ENCODE data around the gene AOPEP. TPM values are rescaled to one million over a fixed set of nuclear protein-coding genes. Genes with fewer than 3 reads are reported as not detected.

Gene AOPEP
- total RNA-seq, 1 experiment from 2014 or later: 32.4 TPM

GRCh38 chr9:95120781-95121370, 394.4 kb downstream of the AOPEP start:
- TF ChIP-seq CTCF (IDR thresholded peaks at IDR 0.05; ENCODE audit: unreplicated experiment): no peak
- peaks cover 13% of the 10 kb centered on the region for H3K36me3 Mint-ChIP-seq (ENCODE audit: insufficient read depth, unreplicated experiment)
- no TSS peak for BruUV-seq (replicated peaks)
- CTCF ChIA-PET: interaction anchor here (0.6 to 8.8 kb wide), 2 partner anchors 8 to 118 kb away, joined by 3 to 94 read pairs; no protein-coding TSS in a partner anchor
- no peak overlapping the region for H3K4me3 Mint-ChIP-seq (ENCODE audit: unreplicated experiment)
- H3K4me1 Mint-ChIP-seq (ENCODE audit: insufficient read depth, unreplicated experiment): peaks cover 7% of the 10 kb centered on the region
- H3K27me3 Mint-ChIP-seq (ENCODE audit: insufficient read depth, unreplicated experiment): no peaks in the 10 kb centered on the region
- no peak for DNase-seq (ENCODE audit: unreplicated experiment)
- no peak overlapping the region for H3K27ac Mint-ChIP-seq (ENCODE audit: low read depth, unreplicated experiment)
- intact Hi-C loops (cut with micrococcal nuclease): no loop called here
- no peaks in the 10 kb centered on the region for H3K9me3 Mint-ChIP-seq (ENCODE audit: unreplicated experiment)
- POLR2A ChIA-PET: no interaction called here

- CTCF ChIA-PET: interaction anchor here (0.6 to 11.4 kb wide), 9 partner anchors 10 to 449 kb away, joined by 3 to 457 read pairs (median 4); no protein-coding TSS in a partner anchor
- peak; percentile 13 for TF ChIP-seq CTCF (IDR thresholded peaks at IDR 0.05; ENCODE audit: unreplicated experiment)
- Mint-ChIP-seq H3K9me3 (ENCODE audit: unreplicated experiment) (no peaks in the 10 kb centered on the region), H3K4me3 (ENCODE audit: unreplicated experiment) (no peak overlapping the region), H3K4me1 (ENCODE audit: insufficient read depth, unreplicated experiment) (no peaks in the 10 kb centered on the region), H3K36me3 (ENCODE audit: insufficient read depth, unreplicated experiment) (peaks cover 8% of the 10 kb centered on the region), H3K27me3 (ENCODE audit: insufficient read depth, unreplicated experiment) (no peaks in the 10 kb centered on the region), H3K27ac (ENCODE audit: low read depth, unreplicated experiment) (no peak overlapping the region)
- no peak for DNase-seq (ENCODE audit: unreplicated experiment)
- intact Hi-C loops (cut with micrococcal nuclease): no loop called here
- POLR2A ChIA-PET: interaction anchor here (0.9 to 1.7 kb wide), 2 partner anchors 443 to 444 kb away, joined by 3 to 5 read pairs; no protein-coding TSS in a partner anchor
- no TSS peak for BruUV-seq (replicated peaks)
Observed at GRCh38 chr9:95124582-95125367, 398.3 kb downstream of the AOPEP start.

- Mint-ChIP-seq H3K4me3 (ENCODE audit: unreplicated experiment) (no peak overlapping the region), H3K27me3 (ENCODE audit: insufficient read depth, unreplicated experiment) (no peaks in the 10 kb centered on the region), H3K27ac (ENCODE audit: low read depth, unreplicated experiment) (no peak overlapping the region), H3K36me3 (ENCODE audit: insufficient read depth, unreplicated experiment) (peaks cover 8% of the 10 kb centered on the region), H3K4me1 (ENCODE audit: insufficient read depth, unreplicated experiment) (no peaks in the 10 kb centered on the region), H3K9me3 (ENCODE audit: unreplicated experiment) (no peaks in the 10 kb centered on the region)
- no TSS peak for BruUV-seq (replicated peaks)
- DNase-seq (ENCODE audit: unreplicated experiment): no peak
- intact Hi-C loops (cut with micrococcal nuclease): no loop called here
- ChIA-PET CTCF (interaction anchor here (0.6 to 11.4 kb wide), 13 partner anchors 7 to 450 kb away, joined by 3 to 457 read pairs (median 4); no protein-coding TSS in a partner anchor), POLR2A (interaction anchor here (1.7 kb wide), 1 partner anchor 445 kb away, joined by 5 read pairs; no protein-coding TSS in a partner anchor)
- TF ChIP-seq CTCF (IDR thresholded peaks at IDR 0.05; ENCODE audit: unreplicated experiment): no peak
Observed at GRCh38 chr9:95125652-95126051, 399.2 kb downstream of the AOPEP start.

- intact Hi-C loops (cut with micrococcal nuclease): loop anchor here (1.0 kb wide), 3 partner anchors 343 to 457 kb away; no protein-coding TSS in a partner anchor
- no TSS peak for BruUV-seq (replicated peaks)
Observed at GRCh38 chr9:95126739-95127138, 400.2 kb downstream of the AOPEP start.

More at GRCh38 chr9:95126739-95127138, 400.2 kb downstream of the AOPEP start:
- ChIA-PET CTCF (interaction anchor here (0.6 to 11.4 kb wide), 23 partner anchors 8 to 1084 kb away, joined by 3 to 457 read pairs (median 5); no protein-coding TSS in a partner anchor), POLR2A (interaction anchor here (0.6 to 5.6 kb wide), 5 partner anchors 9 to 446 kb away, joined by 3 to 31 read pairs (median 5); no protein-coding TSS in a partner anchor)
- H3K4me3 Mint-ChIP-seq (ENCODE audit: unreplicated experiment): no peak overlapping the region
- H3K9me3 Mint-ChIP-seq (ENCODE audit: unreplicated experiment): no peaks in the 10 kb centered on the region
- no peaks in the 10 kb centered on the region for H3K27me3 Mint-ChIP-seq (ENCODE audit: insufficient read depth, unreplicated experiment)
- peaks cover 8% of the 10 kb centered on the region for H3K36me3 Mint-ChIP-seq (ENCODE audit: insufficient read depth, unreplicated experiment)
- no peak for DNase-seq (ENCODE audit: unreplicated experiment)
- peaks cover 5% of the 10 kb centered on the region for H3K4me1 Mint-ChIP-seq (ENCODE audit: insufficient read depth, unreplicated experiment)
- no peak for TF ChIP-seq CTCF (IDR thresholded peaks at IDR 0.05; ENCODE audit: unreplicated experiment)
- no peak overlapping the region for H3K27ac Mint-ChIP-seq (ENCODE audit: low read depth, unreplicated experiment)

All from MCF 10A (cell line).